ENCODE measurements around the gene CNGA4. TPM values are rescaled to one million over a fixed set of nuclear protein-coding genes. Genes with fewer than 3 reads are reported as not detected.
A peak's percentile ranks its signal among the peaks of the same experiment; 100 is the strongest.

Gene CNGA4
- polyA plus RNA-seq, 1 experiment = 0.04 TPM

DNA sequence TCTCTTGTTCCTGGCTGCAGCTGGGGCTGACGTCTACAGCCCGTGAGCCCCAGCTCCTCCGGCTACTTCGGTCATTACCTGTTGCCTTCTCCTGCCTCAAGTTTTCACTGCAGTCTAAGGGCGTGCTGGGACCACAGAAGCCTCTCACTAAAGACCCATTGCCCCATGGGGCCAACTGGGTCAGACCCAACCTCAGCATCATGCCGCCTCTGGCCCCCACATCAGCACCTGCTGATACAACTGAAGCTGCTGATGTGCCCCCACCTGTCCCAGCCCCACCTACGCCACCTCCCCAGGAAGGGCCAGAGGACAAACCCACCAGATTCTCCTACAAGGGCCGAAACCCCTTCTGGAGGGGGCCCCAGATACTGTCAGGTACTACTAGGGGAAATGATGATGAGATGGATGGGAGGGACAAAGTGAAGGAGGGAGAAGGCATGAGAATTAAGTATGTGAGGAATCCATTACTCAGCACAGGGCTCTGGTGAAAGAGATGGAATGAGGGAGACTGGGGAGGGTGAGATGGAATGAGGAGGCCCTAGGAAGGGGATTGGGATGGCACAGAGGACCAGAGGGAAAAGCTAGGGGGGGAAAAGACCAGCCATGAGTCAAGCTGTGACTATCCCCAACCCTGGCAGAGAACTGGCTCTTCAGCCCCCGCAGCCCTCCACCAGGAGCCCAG lies 28.5 kb upstream of the CNGA4 start:
- H3K9me3 ChIP-seq (ENCODE audit: control insufficient read depth, insufficient read depth, low read length) = no peaks in the 10 kb centered on the region
- H3K27me3 ChIP-seq (ENCODE audit: control insufficient read depth, insufficient read depth, low read length) = no peaks in the 10 kb centered on the region
- H3K27ac ChIP-seq (ENCODE audit: low read depth, low read length) = no peak overlapping the region
- ChIA-PET POLR2A (no interaction called here), CTCF (no interaction called here)
- TF ChIP-seq, protein P1, sequence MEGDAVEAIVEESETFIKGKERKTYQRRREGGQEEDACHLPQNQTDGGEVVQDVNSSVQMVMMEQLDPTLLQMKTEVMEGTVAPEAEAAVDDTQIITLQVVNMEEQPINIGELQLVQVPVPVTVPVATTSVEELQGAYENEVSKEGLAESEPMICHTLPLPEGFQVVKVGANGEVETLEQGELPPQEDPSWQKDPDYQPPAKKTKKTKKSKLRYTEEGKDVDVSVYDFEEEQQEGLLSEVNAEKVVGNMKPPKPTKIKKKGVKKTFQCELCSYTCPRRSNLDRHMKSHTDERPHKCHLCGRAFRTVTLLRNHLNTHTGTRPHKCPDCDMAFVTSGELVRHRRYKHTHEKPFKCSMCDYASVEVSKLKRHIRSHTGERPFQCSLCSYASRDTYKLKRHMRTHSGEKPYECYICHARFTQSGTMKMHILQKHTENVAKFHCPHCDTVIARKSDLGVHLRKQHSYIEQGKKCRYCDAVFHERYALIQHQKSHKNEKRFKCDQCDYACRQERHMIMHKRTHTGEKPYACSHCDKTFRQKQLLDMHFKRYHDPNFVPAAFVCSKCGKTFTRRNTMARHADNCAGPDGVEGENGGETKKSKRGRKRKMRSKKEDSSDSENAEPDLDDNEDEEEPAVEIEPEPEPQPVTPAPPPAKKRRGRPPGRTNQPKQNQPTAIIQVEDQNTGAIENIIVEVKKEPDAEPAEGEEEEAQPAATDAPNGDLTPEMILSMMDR (IDR thresholded peaks at IDR 0.05; ENCODE audit: low read depth, low read length) = no peak
- no peak for DNase-seq (ENCODE audit: low read depth, low spot score)
- H3K4me3 ChIP-seq (ENCODE audit: low read depth, low read length) = no peak overlapping the region

DNA sequence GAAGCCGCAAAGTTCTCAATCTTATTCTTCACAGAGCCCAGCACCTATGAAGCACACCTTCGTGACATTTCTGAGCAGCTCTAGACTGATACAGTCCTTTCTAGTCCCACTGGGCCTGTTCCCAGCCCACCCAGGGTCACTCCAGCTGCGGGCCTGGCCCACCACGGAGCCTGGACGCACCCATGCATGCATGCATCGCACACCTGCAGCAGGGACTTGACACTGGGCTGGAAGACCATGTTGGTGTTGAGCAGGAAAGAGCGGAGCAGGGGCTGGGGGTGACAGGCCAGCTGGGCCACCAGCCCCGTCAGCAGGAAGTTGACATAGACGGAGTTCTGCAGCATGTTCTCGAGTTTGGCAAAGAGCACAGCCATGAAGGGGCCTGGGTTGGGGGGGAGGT lies 24.4 kb upstream of the CNGA4 start:
- CTCF ChIA-PET = interaction anchor here (0.7 to 1.0 kb wide), 2 partner anchors 138 to 420 kb away, joined by 3 to 4 read pairs; no protein-coding TSS in a partner anchor

DNA sequence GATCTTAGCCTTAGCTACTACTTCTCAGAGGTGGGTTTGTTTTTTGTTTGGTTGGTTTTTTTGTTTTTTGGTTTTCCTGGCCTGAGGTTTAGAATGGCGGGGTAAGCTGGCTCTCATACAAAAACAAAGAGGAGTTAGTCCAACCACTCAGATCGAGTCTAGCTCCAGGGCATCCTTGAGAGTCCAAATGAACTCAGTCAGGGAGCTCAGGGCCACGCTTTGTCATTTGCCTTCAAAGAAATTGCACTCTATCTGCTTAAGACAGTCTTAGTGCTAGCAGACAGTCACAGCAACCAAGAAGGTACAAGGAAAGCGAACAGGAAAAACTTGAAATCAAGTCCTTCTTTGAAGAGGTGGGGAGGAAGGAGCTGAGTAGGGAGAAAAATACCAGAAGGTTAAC lies 22.4 kb upstream of the CNGA4 start:
- no peaks in the 10 kb centered on the region for H3K9me3 ChIP-seq (ENCODE audit: control insufficient read depth, insufficient read depth, low read length)
- DNase-seq (ENCODE audit: low read depth, low spot score) = no peak
- ChIA-PET POLR2A (no interaction called here), CTCF (interaction anchor here (1.0 to 1.5 kb wide), 3 partner anchors 80 to 147 kb away, joined by 3 to 8 read pairs (median 5); no protein-coding TSS in a partner anchor)
- TF ChIP-seq, protein P1 (IDR thresholded peaks at IDR 0.05; ENCODE audit: low read depth, low read length) = no peak
- H3K4me3 ChIP-seq (ENCODE audit: low read depth, low read length) = no peak overlapping the region
- H3K27me3 ChIP-seq (ENCODE audit: control insufficient read depth, insufficient read depth, low read length) = no peaks in the 10 kb centered on the region
- no peak overlapping the region for H3K27ac ChIP-seq (ENCODE audit: low read depth, low read length)

More for the DNA sequence above, 24.4 kb upstream of the CNGA4 start:
- no peak overlapping the region for H3K27ac ChIP-seq (ENCODE audit: low read depth, low read length)
- POLR2A ChIA-PET = no interaction called here
- H3K27me3 ChIP-seq (ENCODE audit: control insufficient read depth, insufficient read depth, low read length) = no peaks in the 10 kb centered on the region
- TF ChIP-seq, protein P1 (IDR thresholded peaks at IDR 0.05; ENCODE audit: low read depth, low read length) = no peak
- H3K9me3 ChIP-seq (ENCODE audit: control insufficient read depth, insufficient read depth, low read length) = no peaks in the 10 kb centered on the region
- no peak for DNase-seq (ENCODE audit: low read depth, low spot score)
- H3K4me3 ChIP-seq (ENCODE audit: low read depth, low read length) = no peak overlapping the region

DNA sequence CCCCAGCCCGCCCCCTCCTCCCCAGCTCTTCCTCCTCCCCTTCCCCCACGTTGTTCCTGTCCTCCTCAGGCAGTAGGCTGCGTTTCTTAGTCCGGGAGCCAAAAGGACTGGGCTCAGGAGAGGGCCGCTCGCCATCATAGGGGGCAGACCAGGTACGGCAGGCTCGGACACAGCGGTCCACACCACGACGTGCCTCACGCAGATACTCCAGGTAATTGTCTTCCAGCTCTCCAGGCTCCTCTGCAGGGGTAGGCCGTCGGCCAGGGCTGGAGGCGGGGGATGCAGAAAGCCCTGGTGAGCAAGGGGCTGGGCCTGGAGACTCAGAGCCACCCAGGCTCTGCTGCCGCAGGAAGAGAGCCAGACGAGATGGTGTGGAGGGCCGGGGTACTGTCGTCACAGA lies 21.2 kb upstream of the CNGA4 start:
- no peak overlapping the region for H3K4me3 ChIP-seq (ENCODE audit: low read depth, low read length)
- TF ChIP-seq, protein P1 (IDR thresholded peaks at IDR 0.05; ENCODE audit: low read depth, low read length) = no peak
- no peaks in the 10 kb centered on the region for H3K27me3 ChIP-seq (ENCODE audit: control insufficient read depth, insufficient read depth, low read length)
- POLR2A ChIA-PET = no interaction called here
- H3K9me3 ChIP-seq (ENCODE audit: control insufficient read depth, insufficient read depth, low read length) = no peaks in the 10 kb centered on the region
- no peak for DNase-seq (ENCODE audit: low read depth, low spot score)
- CTCF ChIA-PET = interaction anchor here (0.5 to 1.9 kb wide), 4 partner anchors 33 to 161 kb away, joined by 3 to 4 read pairs (median 3); no protein-coding TSS in a partner anchor
- H3K27ac ChIP-seq (ENCODE audit: low read depth, low read length) = no peak overlapping the region

DNA sequence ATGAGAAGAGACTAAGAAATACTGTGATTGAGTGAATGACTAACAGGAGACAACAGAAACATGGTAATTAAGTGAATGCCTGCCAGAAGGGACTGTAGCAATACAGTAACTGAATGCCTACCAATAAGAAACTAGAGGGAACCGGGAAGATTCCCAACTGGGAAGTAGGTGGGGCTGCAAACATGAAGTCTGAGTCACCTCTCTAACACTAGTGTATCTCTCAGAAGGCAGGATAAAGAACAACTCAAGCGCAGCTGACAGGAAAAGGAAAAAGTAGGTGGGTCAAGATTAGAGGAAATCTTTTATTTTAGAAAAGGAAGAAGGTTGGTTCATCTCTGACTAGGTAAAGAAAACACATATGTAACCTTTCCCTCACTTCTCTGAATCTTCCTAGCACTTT lies 19.5 kb upstream of the CNGA4 start:
- DNase-seq (ENCODE audit: low read depth, low spot score) = peak; percentile 48
- Histone ChIP-seq H3K9me3 (ENCODE audit: control insufficient read depth, insufficient read depth, low read length) (no peaks in the 10 kb centered on the region), H3K4me3 (ENCODE audit: low read depth, low read length) (no peak overlapping the region), H3K27ac (ENCODE audit: low read depth, low read length) (peak overlapping the region; percentile 43), H3K27me3 (ENCODE audit: control insufficient read depth, insufficient read depth, low read length) (no peaks in the 10 kb centered on the region)
- TF ChIP-seq, protein P1 (IDR thresholded peaks at IDR 0.05; ENCODE audit: low read depth, low read length) = no peak
- CTCF ChIA-PET = interaction anchor here (0.6 to 1.9 kb wide), 6 partner anchors 13 to 160 kb away, joined by 3 to 5 read pairs (median 4); no protein-coding TSS in a partner anchor
- POLR2A ChIA-PET = no interaction called here
